KMS-11 (cell line): ENCODE results near the gene CIB4.

Experiments used
- H2AFZ ChIP-seq: fragments of 200-600 bp; sonication (generic); 2 replicates; pipeline ENCODE4 v1.6.1; 2016; ENCODE audit warnings: antibody characterized with exemption, mixed run types, low read depth
- H3K27ac ChIP-seq: fragments of 200-600 bp; sonication (generic); 2 replicates; pipeline ENCODE4 v1.6.1; 2016; ENCODE audit warnings: mild to moderate bottlenecking, mixed run types
- H3K27me3 ChIP-seq: fragments of 200-600 bp; sonication (generic); 2 replicates; pipeline ENCODE4 v1.6.1; 2017; ENCODE audit warnings: mild to moderate bottlenecking, low read depth, mixed run types, moderate library complexity; ENCODE audit not compliant: insufficient read depth
- H3K36me3 ChIP-seq: fragments of 200-600 bp; sonication (generic); 2 replicates; pipeline ENCODE4 v1.6.1; 2017; ENCODE audit warnings: mild to moderate bottlenecking, mixed run types; ENCODE audit not compliant: insufficient read depth
- H3K4me1 ChIP-seq: fragments of 200-600 bp; sonication (generic); 2 replicates; pipeline ENCODE4 v1.6.1; 2016; ENCODE audit warnings: mild to moderate bottlenecking, low read depth, mixed run types; ENCODE audit not compliant: poor library complexity, severe bottlenecking
- H3K4me2 ChIP-seq: fragments of 200-600 bp; sonication (generic); 2 replicates; pipeline ENCODE4 v1.7.0; 2016; ENCODE audit warnings: mild to moderate bottlenecking, mixed run types
- H3K4me3 ChIP-seq: fragments of 200-600 bp; sonication (generic); IDR thresholded peaks from 2 replicates; pipeline ENCODE4 v1.6.1; 2017; ENCODE audit warnings: low read depth, low read length, mixed read lengths; ENCODE audit not compliant: insufficient read depth
- H3K79me2 ChIP-seq: fragments of 200-600 bp; sonication (generic); 2 replicates; pipeline ENCODE4 v1.6.1; 2016; ENCODE audit warnings: low read depth, mixed run types; ENCODE audit not compliant: insufficient read depth
- H3K9ac ChIP-seq: fragments of 200-600 bp; sonication (generic); 2 replicates; pipeline ENCODE4 v1.6.1; 2016; ENCODE audit warnings: mild to moderate bottlenecking, mixed run types
- H4K20me1 ChIP-seq: fragments of 200-600 bp; sonication (generic); 2 replicates; pipeline ENCODE4 v1.6.1; 2016; ENCODE audit warnings: mild to moderate bottlenecking, mixed run types; ENCODE audit not compliant: insufficient read depth
- TF ChIP-seq, protein P1 (sequence below): fragments of 200-600 bp; sonication (generic); conservative IDR thresholded peaks from 2 replicates; pipeline ENCODE4 v1.6.1; 2017; ENCODE audit warnings: low read depth, mild to moderate bottlenecking, antibody characterized with exemption, low read length, moderate library complexity, mixed read lengths

Gene CIB4

DNA sequence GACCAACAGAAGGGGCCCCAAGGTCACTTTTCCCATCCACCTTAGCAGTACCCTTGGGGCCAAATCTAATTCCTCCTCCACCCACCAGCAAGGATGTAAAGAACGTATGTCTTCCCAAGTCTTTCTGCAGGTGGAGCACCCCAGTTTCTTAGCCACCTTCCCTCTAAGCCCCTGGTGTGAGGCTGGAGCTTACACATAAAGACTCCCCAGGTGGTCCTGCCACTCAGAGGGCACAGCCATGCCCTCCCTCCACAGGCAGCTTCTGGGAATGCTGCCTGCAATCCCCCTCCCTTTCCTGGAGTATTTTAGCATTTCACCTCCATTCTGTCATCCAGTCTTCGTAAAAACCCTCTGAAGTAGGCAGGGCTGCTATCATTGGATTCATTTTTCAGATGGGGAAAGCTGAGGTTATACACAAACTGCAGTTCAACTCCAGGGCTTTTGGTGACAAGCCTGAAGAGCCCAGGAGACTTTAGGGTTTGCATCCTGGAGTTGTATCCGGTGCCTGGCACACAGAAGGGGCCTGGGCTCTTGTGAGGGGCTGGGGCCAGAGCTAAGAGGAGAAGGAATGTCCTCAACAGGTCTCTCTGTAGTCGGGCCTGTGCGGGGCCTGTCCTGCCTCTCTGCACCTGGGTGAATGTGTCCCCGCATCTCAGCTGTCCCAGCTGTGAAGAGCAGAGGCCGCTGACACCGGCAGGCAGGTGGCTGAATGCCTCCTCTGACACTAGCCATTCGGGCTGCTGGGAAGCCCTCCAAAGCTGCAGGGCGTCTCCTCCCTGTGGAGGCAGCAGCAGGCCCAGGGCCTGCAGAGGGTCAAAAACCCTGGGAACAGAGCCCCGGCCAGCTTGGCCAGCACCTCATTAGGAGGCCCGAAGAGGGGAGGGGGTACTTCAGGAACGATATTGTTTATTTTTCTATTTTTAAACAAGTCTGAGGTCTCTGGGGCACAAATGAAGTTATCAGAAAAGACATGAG is 27.6 kb downstream of the CIB4 start:
- no peak overlapping the region for H2AFZ ChIP-seq
- no peaks in the 10 kb centered on the region for H3K36me3 ChIP-seq
- H3K4me1 ChIP-seq, result no peaks in the 10 kb centered on the region
- H4K20me1 ChIP-seq, result no peaks in the 10 kb centered on the region
- no peaks in the 10 kb centered on the region for H3K79me2 ChIP-seq
- H3K27ac ChIP-seq, result no peak overlapping the region
- TF ChIP-seq, protein P1, sequence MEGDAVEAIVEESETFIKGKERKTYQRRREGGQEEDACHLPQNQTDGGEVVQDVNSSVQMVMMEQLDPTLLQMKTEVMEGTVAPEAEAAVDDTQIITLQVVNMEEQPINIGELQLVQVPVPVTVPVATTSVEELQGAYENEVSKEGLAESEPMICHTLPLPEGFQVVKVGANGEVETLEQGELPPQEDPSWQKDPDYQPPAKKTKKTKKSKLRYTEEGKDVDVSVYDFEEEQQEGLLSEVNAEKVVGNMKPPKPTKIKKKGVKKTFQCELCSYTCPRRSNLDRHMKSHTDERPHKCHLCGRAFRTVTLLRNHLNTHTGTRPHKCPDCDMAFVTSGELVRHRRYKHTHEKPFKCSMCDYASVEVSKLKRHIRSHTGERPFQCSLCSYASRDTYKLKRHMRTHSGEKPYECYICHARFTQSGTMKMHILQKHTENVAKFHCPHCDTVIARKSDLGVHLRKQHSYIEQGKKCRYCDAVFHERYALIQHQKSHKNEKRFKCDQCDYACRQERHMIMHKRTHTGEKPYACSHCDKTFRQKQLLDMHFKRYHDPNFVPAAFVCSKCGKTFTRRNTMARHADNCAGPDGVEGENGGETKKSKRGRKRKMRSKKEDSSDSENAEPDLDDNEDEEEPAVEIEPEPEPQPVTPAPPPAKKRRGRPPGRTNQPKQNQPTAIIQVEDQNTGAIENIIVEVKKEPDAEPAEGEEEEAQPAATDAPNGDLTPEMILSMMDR, result no peak
- no peak overlapping the region for H3K4me2 ChIP-seq
- no peak overlapping the region for H3K9ac ChIP-seq
- peaks cover 88% of the 10 kb centered on the region for H3K27me3 ChIP-seq
- H3K4me3 ChIP-seq, result no peak overlapping the region

- H4K20me1 ChIP-seq, result no peaks in the 10 kb centered on the region
- H3K79me2 ChIP-seq, result no peaks in the 10 kb centered on the region
- no peak overlapping the region for H2AFZ ChIP-seq
- H3K36me3 ChIP-seq, result no peaks in the 10 kb centered on the region
- no peak overlapping the region for H3K27ac ChIP-seq
- H3K9ac ChIP-seq, result no peak overlapping the region
- H3K4me2 ChIP-seq, result no peak overlapping the region
- TF ChIP-seq, protein P1, result no peak
- no peak overlapping the region for H3K4me3 ChIP-seq
- H3K27me3 ChIP-seq, result peaks cover 81% of the 10 kb centered on the region
- H3K4me1 ChIP-seq, result no peaks in the 10 kb centered on the region
Measured at GRCh38 chr2:26612522-26613240, 28.5 kb downstream of the CIB4 start.

DNA sequence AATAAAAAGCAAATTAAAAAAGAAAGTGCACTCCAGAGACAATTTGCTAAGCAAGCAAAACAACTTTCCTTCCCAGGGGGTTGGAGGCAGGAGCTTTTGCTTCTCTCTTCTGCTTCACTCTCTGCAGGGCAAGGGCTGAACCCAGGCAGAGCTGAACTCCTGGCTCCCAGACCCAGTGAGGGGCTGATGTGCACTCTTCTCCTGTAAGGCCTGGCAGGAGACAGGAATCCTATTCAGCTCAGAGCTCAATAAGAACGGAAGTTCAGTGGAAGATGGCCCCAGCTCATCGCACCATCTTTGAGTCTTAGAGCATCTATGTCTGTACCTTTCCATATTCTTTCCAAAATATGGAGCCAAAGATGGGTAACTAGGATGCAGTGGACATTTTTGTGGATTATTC is 29.1 kb downstream of the CIB4 start:
- Histone ChIP-seq H3K4me2 (no peak overlapping the region), H3K27ac (no peak overlapping the region), H3K4me1 (no peaks in the 10 kb centered on the region), H3K27me3 (peaks cover 78% of the 10 kb centered on the region), H2AFZ (no peak overlapping the region), H4K20me1 (no peaks in the 10 kb centered on the region), H3K79me2 (no peaks in the 10 kb centered on the region), H3K9ac (no peak overlapping the region), H3K4me3 (no peak overlapping the region), H3K36me3 (no peaks in the 10 kb centered on the region)
- TF ChIP-seq, protein P1, result no peak

GRCh38 chr2:26610504-26611335 is 30.4 kb downstream of the CIB4 start:
- no peaks in the 10 kb centered on the region for H3K4me1 ChIP-seq
- H3K27me3 ChIP-seq, result peaks cover 78% of the 10 kb centered on the region
- no peak overlapping the region for H3K9ac ChIP-seq
- no peak overlapping the region for H3K27ac ChIP-seq
- H3K4me2 ChIP-seq, result no peak overlapping the region
- TF ChIP-seq, protein P1, result no peak
- no peaks in the 10 kb centered on the region for H4K20me1 ChIP-seq
- no peak overlapping the region for H3K4me3 ChIP-seq
- no peaks in the 10 kb centered on the region for H3K79me2 ChIP-seq
- H3K36me3 ChIP-seq, result no peaks in the 10 kb centered on the region
- no peak overlapping the region for H2AFZ ChIP-seq
